ENCODE data around the gene FNDC11. TPM values are rescaled to one million over a fixed set of nuclear protein-coding genes. Genes with fewer than 3 reads are reported as not detected.
"Not testable (repeated sequence)": the region's sequence is repeated elsewhere in the genome, so short reads cannot be mapped to it uniquely, and the experiment has no call there.

FNDC11 gene
- polyA plus RNA-seq, 6 donors from 2014 or later: 0.08 to 5.2 (median 1.8) TPM

DNA sequence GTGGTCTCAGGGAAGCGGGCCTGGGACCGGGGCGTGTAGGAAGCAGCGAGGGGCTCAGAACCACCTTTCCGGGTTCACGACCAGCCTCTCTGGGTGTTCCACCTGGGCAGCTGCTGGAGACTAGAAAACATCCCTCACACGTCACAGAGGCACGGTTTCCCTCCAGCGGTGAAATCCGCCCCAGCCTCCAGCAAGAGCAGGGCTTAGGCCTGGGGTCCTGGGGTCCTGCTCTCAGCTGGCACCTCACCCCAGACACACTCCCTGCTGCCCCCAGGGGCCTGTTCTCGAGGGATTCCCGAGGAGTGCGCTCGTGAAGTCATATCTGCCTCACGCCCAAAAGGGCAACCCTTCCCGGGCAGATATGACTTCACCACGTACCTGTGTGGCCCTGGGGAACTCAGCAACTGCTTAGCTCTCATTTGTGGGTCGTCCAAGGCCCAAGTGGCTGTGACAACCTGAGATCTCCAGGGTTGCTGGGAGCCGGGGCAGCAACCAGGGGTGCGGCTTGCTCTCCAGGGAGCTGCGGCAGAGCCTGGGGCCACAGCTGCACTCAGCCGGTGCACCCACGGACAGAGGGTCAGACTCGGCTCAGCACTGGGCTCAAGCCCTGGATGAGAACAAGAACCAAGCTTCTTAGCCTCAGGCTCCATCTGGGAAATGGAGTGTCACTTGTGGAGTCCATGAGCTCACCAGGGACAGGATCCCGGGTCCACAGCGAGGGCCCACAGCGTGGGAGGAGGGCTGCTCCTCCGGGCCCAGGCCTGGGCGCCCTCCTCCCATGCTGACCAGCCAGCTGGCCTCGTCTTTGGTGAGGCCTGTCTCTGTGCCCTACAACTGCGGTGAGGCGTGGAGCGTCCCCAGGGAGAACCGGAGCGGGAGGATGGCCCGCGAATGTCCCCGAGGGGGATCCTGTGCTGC is 661 bp downstream of the FNDC11 start:
- H3K4me1 Mint-ChIP-seq: peaks cover 25 to 52% (median 40%) of the 10 kb centered on the region in 3 donors
- no peaks in the 10 kb centered on the region for H3K36me3 Mint-ChIP-seq
- peak overlapping the region; percentile 88 to 98 (median 96) for H3K27ac Mint-ChIP-seq
- H3K27me3 Mint-ChIP-seq: peaks cover 0 to 6% (median 0%) of the 10 kb centered on the region in 3 donors
- H3K9me3 Mint-ChIP-seq: no peaks in the 10 kb centered on the region
- peak; percentile 17 to 34 for ATAC-seq (ENCODE audit: low read depth in 2 of 2)
- peak; percentile 60 for DNase-seq
- peak overlapping the region; percentile 79 to 94 (median 90) for H3K4me3 Mint-ChIP-seq

GRCh38 chr20:63555661-63556381 is 1.9 kb downstream of the FNDC11 start:
- Mint-ChIP-seq H3K27ac (peak overlapping the region in 2 of 6 donors; percentile 89 to 96), H3K4me1 (peaks cover 23 to 41% (median 38%) of the 10 kb centered on the region in 3 donors), H3K9me3 (peaks cover 0 to 2% (median 0%) of the 10 kb centered on the region in 7 donors), H3K36me3 (peaks cover 0 to 6% of the 10 kb centered on the region in 2 donors), H3K4me3 (peak overlapping the region in 4 of 8 donors; percentile 3 to 57 (median 32)), H3K27me3 (no peaks in the 10 kb centered on the region)
- ATAC-seq (ENCODE audit: low read depth in 2 of 2) (no peak), DNase-seq (no peak)

DNA sequence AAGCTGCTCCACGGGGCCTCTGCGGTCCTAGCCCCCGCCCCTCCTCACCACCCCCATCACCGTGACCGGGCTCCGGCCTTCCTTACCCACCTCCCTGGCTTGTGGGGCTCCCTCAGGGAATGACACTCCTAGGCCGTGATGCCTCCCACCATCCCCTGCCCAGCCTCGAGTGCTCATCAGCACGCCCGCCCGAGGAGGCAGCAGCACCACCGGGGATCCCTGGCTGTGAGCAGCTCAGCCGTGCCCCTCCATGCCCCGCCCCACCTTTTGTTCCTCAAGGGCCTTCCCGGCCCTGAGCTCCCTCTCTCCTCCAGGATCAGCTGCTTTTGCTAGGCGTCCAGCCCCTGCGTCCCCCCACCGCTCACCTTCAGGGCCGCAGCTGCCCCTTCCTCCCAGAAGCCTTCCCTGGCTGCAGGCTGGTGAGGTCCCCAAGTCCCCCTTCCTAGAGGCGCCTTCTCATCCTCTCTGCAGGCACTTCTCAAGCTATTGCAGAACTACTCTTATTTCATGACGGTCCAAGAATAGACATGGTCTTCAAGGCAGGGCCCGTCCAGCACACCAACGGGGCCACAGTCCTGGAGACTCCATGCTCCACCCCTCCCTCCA is 3.0 kb downstream of the FNDC11 start:
- peaks cover 18 to 36% (median 32%) of the 10 kb centered on the region in 3 donors for H3K4me1 Mint-ChIP-seq
- H3K27ac Mint-ChIP-seq: peak overlapping the region in 3 of 6 donors; percentile 63 to 74 (median 71)
- H3K36me3 Mint-ChIP-seq: peaks cover 0 to 6% of the 10 kb centered on the region in 2 donors
- H3K27me3 Mint-ChIP-seq: no peaks in the 10 kb centered on the region
- peaks cover 0 to 2% (median 0%) of the 10 kb centered on the region in 7 donors for H3K9me3 Mint-ChIP-seq
- no peak for ATAC-seq (ENCODE audit: low read depth in 2 of 2)
- no peak for DNase-seq
- H3K4me3 Mint-ChIP-seq: peak overlapping the region in 5 of 8 donors; percentile 5 to 48 (median 42)

DNA sequence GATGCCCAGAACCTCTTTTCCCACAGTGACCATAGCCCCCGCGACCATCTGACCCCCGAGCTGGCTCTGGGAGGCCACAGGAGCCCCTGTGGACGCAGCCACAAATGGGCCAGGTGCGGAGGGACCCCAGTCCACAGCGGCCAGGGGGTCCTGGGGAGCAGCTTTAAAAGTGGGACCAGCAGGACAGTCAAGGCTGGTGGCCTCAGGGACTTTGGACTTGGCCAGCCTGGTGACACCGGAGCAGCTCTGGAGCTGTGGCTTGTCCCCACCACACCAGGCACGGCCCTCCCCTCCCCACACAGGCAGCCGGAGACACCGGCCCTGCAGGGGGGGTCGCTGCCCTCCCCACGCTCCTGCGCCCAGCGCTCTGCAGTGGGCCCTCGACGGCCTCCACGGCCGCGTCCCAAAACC is 3.5 kb downstream of the FNDC11 start:
- Mint-ChIP-seq H3K36me3 (peaks cover 0 to 6% of the 10 kb centered on the region in 2 donors), H3K4me3 (peak overlapping the region in 3 of 8 donors; percentile 32 to 48 (median 42)), H3K4me1 (peaks cover 14 to 31% (median 27%) of the 10 kb centered on the region in 3 donors), H3K27ac (peak overlapping the region in 2 of 6 donors; percentile 63 to 74), H3K9me3 (peaks cover 0 to 2% (median 0%) of the 10 kb centered on the region in 7 donors), H3K27me3 (no peaks in the 10 kb centered on the region)
- ATAC-seq (ENCODE audit: low read depth in 2 of 2): no peak
- no peak for DNase-seq

DNA sequence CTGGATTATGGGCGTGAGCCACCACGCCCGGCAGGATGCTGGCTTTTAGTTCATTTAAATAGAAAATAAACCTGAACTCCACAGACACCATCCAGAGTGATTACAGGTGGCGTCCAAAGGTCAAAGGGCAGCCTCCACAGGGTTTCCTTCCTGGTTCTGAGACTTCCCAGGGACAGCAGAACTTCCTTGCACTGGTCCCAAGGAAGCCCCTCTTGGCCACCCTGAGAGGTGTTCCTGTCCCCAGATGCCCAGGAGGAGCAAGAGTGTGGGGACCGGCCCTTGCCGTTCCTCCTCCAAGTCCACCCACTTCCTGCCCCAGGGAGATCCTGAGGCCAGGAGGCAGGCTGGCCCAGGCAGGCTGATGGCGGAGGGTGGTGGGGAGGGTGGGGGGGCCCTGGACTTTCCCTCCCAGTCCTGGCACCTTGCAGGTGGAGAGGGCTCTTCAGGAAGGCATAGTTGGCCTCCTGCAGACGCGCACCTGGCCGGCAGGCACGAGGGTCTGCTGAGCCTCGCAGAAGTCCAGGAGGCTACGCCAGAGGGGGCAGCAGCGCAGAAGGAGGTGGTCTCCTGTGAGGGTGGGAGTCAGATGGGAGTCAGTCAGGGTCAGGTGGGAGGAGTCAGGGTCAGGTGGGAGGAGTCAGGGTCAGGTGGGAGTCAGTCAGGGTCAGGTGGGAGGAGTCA is 5.0 kb downstream of the FNDC11 start:
- Mint-ChIP-seq H3K9me3 (peaks cover 0 to 2% (median 0%) of the 10 kb centered on the region in 7 donors), H3K27ac (peak overlapping the region in 1 of 6 donors; percentile 62), H3K4me1 (peaks cover 8 to 19% (median 17%) of the 10 kb centered on the region in 3 donors), H3K27me3 (no peaks in the 10 kb centered on the region), H3K36me3 (peaks cover 0 to 6% of the 10 kb centered on the region in 2 donors), H3K4me3 (no peak overlapping the region)
- DNase-seq (no peak), ATAC-seq (ENCODE audit: low read depth in 2 of 2) (no peak)

DNA sequence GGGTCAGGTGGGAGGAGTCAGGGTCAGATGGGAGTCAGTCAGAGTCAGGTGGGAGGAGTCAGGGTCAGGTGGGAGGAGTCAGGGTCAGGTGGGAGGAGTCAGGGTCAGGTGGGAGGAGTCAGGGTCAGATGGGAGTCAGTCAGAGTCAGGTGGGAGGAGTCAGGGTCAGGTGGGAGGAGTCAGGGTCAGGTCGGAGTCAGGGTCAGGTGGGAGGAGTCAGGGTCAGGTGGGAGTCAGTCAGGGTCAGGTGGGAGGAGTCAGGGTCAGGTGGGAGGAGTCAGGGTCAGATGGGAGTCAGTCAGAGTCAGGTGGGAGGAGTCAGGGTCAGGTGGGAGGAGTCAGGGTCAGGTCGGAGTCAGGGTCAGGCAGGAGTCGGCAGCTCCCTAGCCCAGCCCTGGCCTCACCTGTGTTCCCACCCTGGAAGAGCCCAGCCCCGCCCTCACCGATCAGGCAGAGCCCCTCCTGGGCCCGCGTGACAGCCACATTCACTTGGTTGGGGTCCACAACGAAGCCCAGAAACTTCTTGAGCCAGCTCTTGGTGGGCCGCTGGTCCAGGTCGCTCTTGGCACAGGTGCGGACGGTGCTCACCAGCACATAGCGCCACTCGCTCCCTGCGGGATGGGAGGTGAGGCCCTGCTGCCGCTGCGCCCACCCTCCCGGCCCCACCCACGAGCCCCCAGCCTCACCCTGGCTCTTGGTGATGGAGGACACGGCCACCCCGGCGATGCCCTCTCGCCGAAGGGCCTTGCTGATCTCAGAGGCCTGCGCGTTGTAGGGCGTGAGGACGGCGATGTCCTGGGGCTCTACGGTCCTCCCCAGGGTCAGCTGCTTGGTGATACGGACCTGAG is 5.8 kb downstream of the FNDC11 start:
- not testable (repeated sequence) for H3K9me3 Mint-ChIP-seq; DNase-seq; ATAC-seq (ENCODE audit: low read depth in 2 of 2); H3K27me3 Mint-ChIP-seq; H3K36me3 Mint-ChIP-seq; H3K27ac Mint-ChIP-seq
- peak overlapping the region in 1 of 8 donors; percentile 53 for H3K4me3 Mint-ChIP-seq
- peaks cover 8 to 13% (median 10%) of the 10 kb centered on the region in 3 donors for H3K4me1 Mint-ChIP-seq

DNA sequence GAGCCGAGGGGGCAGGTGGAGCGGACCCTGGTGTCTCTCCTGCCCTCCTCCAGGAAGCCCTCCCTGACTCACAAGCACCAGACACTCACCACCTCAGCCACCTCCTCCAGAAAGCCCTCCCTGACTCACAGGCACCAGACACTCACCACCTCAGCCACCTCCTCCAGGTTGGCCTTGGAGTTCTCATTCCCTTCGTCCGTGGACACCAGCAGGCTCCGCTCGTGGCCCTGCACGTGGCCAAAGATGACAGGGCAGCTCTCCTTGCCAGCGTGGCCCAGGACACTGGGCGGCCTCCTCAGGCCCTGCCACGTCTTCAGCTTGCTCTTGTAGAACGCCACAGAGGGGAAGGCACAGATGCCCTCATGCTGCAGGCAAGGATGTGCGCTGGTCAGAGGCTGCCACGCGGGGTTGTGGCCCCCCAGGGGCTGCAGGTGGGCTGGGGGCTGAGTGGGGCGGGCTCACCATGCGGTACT is 6.4 kb downstream of the FNDC11 start:
- DNase-seq: no peak
- Mint-ChIP-seq H3K27ac (no peak overlapping the region), H3K27me3 (no peaks in the 10 kb centered on the region), H3K36me3 (peaks cover 0 to 6% of the 10 kb centered on the region in 2 donors), H3K4me1 (peaks cover 6 to 12% (median 8%) of the 10 kb centered on the region in 3 donors), H3K9me3 (peaks cover 0 to 2% (median 0%) of the 10 kb centered on the region in 7 donors), H3K4me3 (peak overlapping the region in 1 of 8 donors; percentile 53)
- ATAC-seq (ENCODE audit: low read depth in 2 of 2): no peak

GRCh38 chr20:63560856-63561609 is 7.1 kb downstream of the FNDC11 start:
- DNase-seq (no peak), ATAC-seq (ENCODE audit: low read depth in 2 of 2) (no peak)
- no peak overlapping the region for H3K27ac Mint-ChIP-seq
- H3K4me3 Mint-ChIP-seq: no peak overlapping the region
- peaks cover 6 to 12% (median 8%) of the 10 kb centered on the region in 3 donors for H3K4me1 Mint-ChIP-seq
- H3K27me3 Mint-ChIP-seq: no peaks in the 10 kb centered on the region
- H3K36me3 Mint-ChIP-seq: peaks cover 0 to 6% of the 10 kb centered on the region in 2 donors
- peaks cover 0 to 2% (median 0%) of the 10 kb centered on the region in 7 donors for H3K9me3 Mint-ChIP-seq

GRCh38 chr20:63561624-63562396 is 7.9 kb downstream of the FNDC11 start:
- peaks cover 0 to 2% (median 0%) of the 10 kb centered on the region in 7 donors for H3K9me3 Mint-ChIP-seq
- no peaks in the 10 kb centered on the region for H3K27me3 Mint-ChIP-seq
- ATAC-seq (ENCODE audit: low read depth in 2 of 2): no peak
- H3K27ac Mint-ChIP-seq: no peak overlapping the region
- no peak for DNase-seq
- peaks cover 3 to 13% (median 8%) of the 10 kb centered on the region in 3 donors for H3K4me1 Mint-ChIP-seq
- H3K36me3 Mint-ChIP-seq: peaks cover 0 to 6% of the 10 kb centered on the region in 2 donors
- no peak overlapping the region for H3K4me3 Mint-ChIP-seq

DNA sequence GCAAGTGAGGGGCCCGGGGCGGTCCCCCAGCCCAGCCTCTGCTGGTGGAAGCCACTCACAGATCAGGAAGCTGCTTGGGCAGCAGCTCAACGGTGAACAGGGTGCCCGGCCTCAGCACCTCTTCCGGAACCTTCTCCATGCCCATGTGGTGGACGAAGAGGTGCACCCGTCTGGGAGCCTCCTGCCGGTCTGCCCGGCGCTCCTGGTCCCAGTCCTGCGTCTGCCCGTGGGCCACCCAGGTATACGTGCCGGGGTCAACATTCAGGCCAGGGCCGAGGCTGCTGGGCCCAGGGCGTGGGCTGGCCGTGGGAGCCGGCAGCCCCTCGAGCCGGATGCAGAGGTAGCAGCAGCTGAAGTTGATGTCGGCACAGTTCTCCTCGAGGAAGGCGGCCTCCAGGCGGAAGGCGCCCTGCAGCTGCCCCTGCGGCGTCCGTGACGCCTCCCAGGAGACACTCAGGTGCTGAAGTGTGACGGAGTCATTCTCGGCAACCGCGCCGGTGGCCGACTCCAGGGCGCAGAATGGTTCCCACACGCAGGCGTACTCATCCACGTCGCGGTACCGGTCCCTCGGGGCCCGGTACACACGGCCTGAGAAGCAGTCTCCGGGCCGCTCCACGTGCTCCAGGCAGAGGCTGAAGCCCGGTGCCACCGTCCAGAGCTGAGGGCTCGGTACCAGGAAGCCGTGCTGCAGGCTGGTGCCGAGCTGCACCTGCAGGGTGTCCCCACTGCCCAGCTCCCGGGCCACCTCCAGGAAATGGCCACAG is 8.7 kb downstream of the FNDC11 start:
- H3K27ac Mint-ChIP-seq: no peak overlapping the region
- H3K4me1 Mint-ChIP-seq: peaks cover 6 to 15% (median 10%) of the 10 kb centered on the region in 3 donors
- no peak overlapping the region for H3K4me3 Mint-ChIP-seq
- H3K36me3 Mint-ChIP-seq: peaks cover 0 to 6% of the 10 kb centered on the region in 2 donors
- ATAC-seq (ENCODE audit: low read depth in 2 of 2) (peak in 1 of 2 donors; percentile 17), DNase-seq (no peak)
- no peaks in the 10 kb centered on the region for H3K27me3 Mint-ChIP-seq
- peaks cover 0 to 2% (median 0%) of the 10 kb centered on the region in 7 donors for H3K9me3 Mint-ChIP-seq
